ENCODE measurements around the gene TMEM178B. TPM values are rescaled to one million over a fixed set of nuclear protein-coding genes. Genes with fewer than 3 reads are reported as not detected.

Gene TMEM178B
- total and polyA plus RNA-seq, 9 donors, result 0.10 to 1.6 (median 0.30) TPM

GRCh38 chr7:141257597-141257996, 183.7 kb downstream of the TMEM178B start:
- Histone ChIP-seq H3K4me1 (ENCODE audit: insufficient read depth) (no peaks in the 10 kb centered on the region), H3K4me3 (no peak overlapping the region), H3K36me3 (no peaks in the 10 kb centered on the region), H3K9me3 (no peaks in the 10 kb centered on the region), H3K27me3 (no peaks in the 10 kb centered on the region), H3K27ac (no peak overlapping the region)
- TF ChIP-seq CTCF (IDR thresholded peaks at IDR 0.05) (no peak), POLR2A (IDR thresholded peaks at IDR 0.05) (no peak), EP300 (IDR thresholded peaks at IDR 0.05) (no peak)
- intact Hi-C loops (cut with DNase I), result no loop called here
- WGBS, 3 donors, result 64 to 94% (median 64%) methylated on average over 2 of the region's 2 CpGs
- no peak for DNase-seq

GRCh38 chr7:141258559-141258958, 184.7 kb downstream of the TMEM178B start:
- 69 to 86% (median 69%) methylated on average over 5 of the region's 5 CpGs for WGBS, 3 donors
- intact Hi-C loops (cut with DNase I), result no loop called here
- no peaks in the 10 kb centered on the region for H3K4me1 ChIP-seq (ENCODE audit: insufficient read depth)
- no peak for DNase-seq
- no peak for TF ChIP-seq POLR2A (IDR thresholded peaks at IDR 0.05)
- TF ChIP-seq CTCF (IDR thresholded peaks at IDR 0.05), result no peak
- TF ChIP-seq EP300 (IDR thresholded peaks at IDR 0.05), result no peak
- H3K27ac ChIP-seq, result no peak overlapping the region
- no peaks in the 10 kb centered on the region for H3K36me3 ChIP-seq
- no peak overlapping the region for H3K4me3 ChIP-seq
- no peaks in the 10 kb centered on the region for H3K27me3 ChIP-seq
- H3K9me3 ChIP-seq, result no peaks in the 10 kb centered on the region

GRCh38 chr7:141262101-141263090, 188.5 kb downstream of the TMEM178B start:
- Histone ChIP-seq H3K4me3 (no peak overlapping the region), H3K27ac (no peak overlapping the region), H3K4me1 (ENCODE audit: insufficient read depth) (no peaks in the 10 kb centered on the region), H3K27me3 (no peaks in the 10 kb centered on the region), H3K9me3 (no peaks in the 10 kb centered on the region), H3K36me3 (no peaks in the 10 kb centered on the region)
- DNase-seq, result no peak
- intact Hi-C loops (cut with DNase I), result no loop called here
- TF ChIP-seq EP300 (IDR thresholded peaks at IDR 0.05) (no peak), POLR2A (IDR thresholded peaks at IDR 0.05) (no peak), CTCF (IDR thresholded peaks at IDR 0.05) (no peak)
- 63 to 74% (median 67%) methylated on average over 5 of the region's 5 CpGs for WGBS, 3 donors

GRCh38 chr7:141263508-141263907, 189.6 kb downstream of the TMEM178B start:
- 75 to 89% (median 83%) methylated on average over 2 of the region's 2 CpGs for WGBS, 3 donors
- intact Hi-C loops (cut with DNase I), result no loop called here
- no peak overlapping the region for H3K27ac ChIP-seq
- H3K9me3 ChIP-seq, result no peaks in the 10 kb centered on the region
- no peaks in the 10 kb centered on the region for H3K27me3 ChIP-seq
- no peak for DNase-seq
- H3K4me1 ChIP-seq (ENCODE audit: insufficient read depth), result no peaks in the 10 kb centered on the region
- H3K36me3 ChIP-seq, result no peaks in the 10 kb centered on the region
- no peak overlapping the region for H3K4me3 ChIP-seq
- TF ChIP-seq EP300 (IDR thresholded peaks at IDR 0.05) (no peak), POLR2A (IDR thresholded peaks at IDR 0.05) (no peak), CTCF (IDR thresholded peaks at IDR 0.05) (no peak)

All from ovary (tissue), 9 donors.